Endothelial cell (in vitro differentiated cells): ENCODE results near the gene RET. TPM values are rescaled to one million over a fixed set of nuclear protein-coding genes. Genes with fewer than 3 reads are reported as not detected.

Source experiments
- DNase-seq: peaks from one replicate; pipeline ENCODE4 v3.0.0; 2021; ENCODE audit warnings: low spot score
- H3K27ac Mint-ChIP-seq: one replicate; pipeline ENCODE4 v1.8.0; 2021; ENCODE audit warnings: mixed read lengths, inconsistent platforms; ENCODE audit not compliant: unreplicated experiment
- H3K27me3 Mint-ChIP-seq: one replicate; pipeline ENCODE4 v1.8.0; 2021; ENCODE audit warnings: mild to moderate bottlenecking, moderate library complexity, mixed read lengths, inconsistent platforms; ENCODE audit not compliant: unreplicated experiment
- H3K36me3 Mint-ChIP-seq: one replicate; pipeline ENCODE4 v1.8.0; 2021; ENCODE audit warnings: mild to moderate bottlenecking, low read depth, mixed read lengths, inconsistent platforms; ENCODE audit not compliant: unreplicated experiment
- H3K4me1 Mint-ChIP-seq: one replicate; pipeline ENCODE4 v1.8.0; 2021; ENCODE audit warnings: mild to moderate bottlenecking, mixed read lengths, inconsistent platforms; ENCODE audit not compliant: unreplicated experiment
- H3K4me3 Mint-ChIP-seq: one replicate; pipeline ENCODE4 v1.8.0; 2021; ENCODE audit warnings: mild to moderate bottlenecking, mixed read lengths, inconsistent platforms; ENCODE audit not compliant: unreplicated experiment
- H3K9me3 Mint-ChIP-seq: one replicate; pipeline ENCODE4 v1.8.0; 2021; ENCODE audit warnings: mixed read lengths, inconsistent platforms; ENCODE audit not compliant: unreplicated experiment
- CTCF ChIP-seq: fragments of 200-600 bp; sonication (generic); IDR thresholded peaks from one replicate; pipeline ENCODE4 v1.5.0; 2021; ENCODE audit warnings: antibody characterized with exemption; ENCODE audit not compliant: unreplicated experiment
- total RNA-seq: library from RNA; stranded (reverse); fragmentation: NEBNext Ultra II Directional; extraction: Animal tissue kit (Norgen Biotek cat#: 25700); gene quantifications from one replicate; pipeline ENCODE4 v1.2.1, GENCODE V29; 2021; ENCODE audit not compliant: unreplicated experiment

Gene RET
- total RNA-seq, 1 donor from 2014 or later = 0.28 TPM

GRCh38 chr10:43061760-43062159 lies 15.1 kb upstream of the RET start:
- H3K27ac Mint-ChIP-seq = no peak overlapping the region
- H3K4me3 Mint-ChIP-seq = no peak overlapping the region
- no peak for DNase-seq
- peaks cover 5% of the 10 kb centered on the region for H3K4me1 Mint-ChIP-seq
- TF ChIP-seq CTCF = no peak
- H3K27me3 Mint-ChIP-seq = peaks cover 14% of the 10 kb centered on the region
- H3K9me3 Mint-ChIP-seq = no peaks in the 10 kb centered on the region
- H3K36me3 Mint-ChIP-seq = no peaks in the 10 kb centered on the region

- no peak for DNase-seq
- Mint-ChIP-seq H3K27ac (no peak overlapping the region), H3K4me3 (no peak overlapping the region), H3K4me1 (peaks cover 2% of the 10 kb centered on the region), H3K27me3 (peaks cover 13% of the 10 kb centered on the region), H3K36me3 (no peaks in the 10 kb centered on the region), H3K9me3 (no peaks in the 10 kb centered on the region)
- TF ChIP-seq CTCF = no peak
Measured at GRCh38 chr10:43062402-43063160, 14.3 kb upstream of the RET start.

- H3K27me3 Mint-ChIP-seq = peaks cover 9% of the 10 kb centered on the region
- H3K9me3 Mint-ChIP-seq = no peaks in the 10 kb centered on the region
- no peak overlapping the region for H3K27ac Mint-ChIP-seq
- H3K4me1 Mint-ChIP-seq = no peaks in the 10 kb centered on the region
- TF ChIP-seq CTCF = no peak
- H3K36me3 Mint-ChIP-seq = no peaks in the 10 kb centered on the region
- no peak for DNase-seq
- H3K4me3 Mint-ChIP-seq = no peak overlapping the region
Measured at GRCh38 chr10:43064331-43065075, 12.4 kb upstream of the RET start.

- Mint-ChIP-seq H3K9me3 (no peaks in the 10 kb centered on the region), H3K4me1 (no peaks in the 10 kb centered on the region), H3K27me3 (peaks cover 13% of the 10 kb centered on the region), H3K27ac (no peak overlapping the region), H3K36me3 (no peaks in the 10 kb centered on the region), H3K4me3 (no peak overlapping the region)
- TF ChIP-seq CTCF = no peak
- no peak for DNase-seq
Measured at GRCh38 chr10:43065234-43065633, 11.6 kb upstream of the RET start.

- H3K9me3 Mint-ChIP-seq = no peaks in the 10 kb centered on the region
Measured at GRCh38 chr10:43065761-43066160, 11.1 kb upstream of the RET start.

More at GRCh38 chr10:43065761-43066160, 11.1 kb upstream of the RET start:
- DNase-seq = no peak
- H3K27me3 Mint-ChIP-seq = peaks cover 13% of the 10 kb centered on the region
- no peaks in the 10 kb centered on the region for H3K4me1 Mint-ChIP-seq
- H3K27ac Mint-ChIP-seq = no peak overlapping the region
- no peaks in the 10 kb centered on the region for H3K36me3 Mint-ChIP-seq
- H3K4me3 Mint-ChIP-seq = no peak overlapping the region
- TF ChIP-seq CTCF = no peak
